Suppressor macrophage (primary cell): ENCODE results near the gene KLHL22.

ENCODE experiments used
- DNase-seq, 4 experiments: peaks; one replicate each; pipeline ENCODE4 v3.0.0-alpha.2; 2020 to 2022

The KLHL22 gene

GRCh38 chr22:20431511-20432192, 63.9 kb downstream of the KLHL22 start:
- DNase-seq, result no peak

- DNase-seq, result peak; percentile 54 to 84 (median 72)
Measured at GRCh38 chr22:20430720-20431510, 64.7 kb downstream of the KLHL22 start.

- no peak for DNase-seq
Measured at GRCh38 chr22:20430101-20430719, 65.4 kb downstream of the KLHL22 start.

GRCh38 chr22:20429254-20430100, 66.1 kb downstream of the KLHL22 start:
- peak; percentile 78 to 92 (median 86) for DNase-seq

- no peak for DNase-seq
Measured at GRCh38 chr22:20428496-20429253, 66.9 kb downstream of the KLHL22 start.

- DNase-seq, result no peak
Measured at GRCh38 chr22:20427945-20428417, 67.6 kb downstream of the KLHL22 start.

GRCh38 chr22:20427104-20427944, 68.3 kb downstream of the KLHL22 start:
- no peak for DNase-seq

- no peak for DNase-seq
Measured at GRCh38 chr22:20426259-20426615, 69.4 kb downstream of the KLHL22 start.

GRCh38 chr22:20425566-20426258, 69.9 kb downstream of the KLHL22 start:
- DNase-seq, result peak in 2 of 4 experiments; percentile 36 to 50

- DNase-seq, result peak in 1 of 4 experiments; percentile 27
Measured at GRCh38 chr22:20424932-20425565, 70.5 kb downstream of the KLHL22 start.

- DNase-seq, result no peak
Measured at GRCh38 chr22:20424568-20424931, 71.0 kb downstream of the KLHL22 start.

GRCh38 chr22:20423906-20424551, 71.6 kb downstream of the KLHL22 start:
- DNase-seq, result no peak

GRCh38 chr22:20423008-20423905, 72.3 kb downstream of the KLHL22 start:
- no peak for DNase-seq

GRCh38 chr22:20422271-20423007, 73.2 kb downstream of the KLHL22 start:
- no peak for DNase-seq

GRCh38 chr22:20421507-20421874, 74.1 kb downstream of the KLHL22 start:
- DNase-seq, result no peak

GRCh38 chr22:20420157-20420842, 75.3 kb downstream of the KLHL22 start:
- no peak for DNase-seq

- no peak for DNase-seq
Measured at GRCh38 chr22:20419664-20419951, 76.0 kb downstream of the KLHL22 start.
